Spleen (tissue), 7 donors: ENCODE results near the gene TUBGCP6.

Experiments
- POLR2A ChIP-seq, 3 donors: fragments of 450-650 bp; IDR thresholded peaks; one replicate each; pipeline ENCODE4 v1.5.1; 2017; ENCODE audit warnings: antibody characterized with exemption in 3 of 3, mild to moderate bottlenecking in 1 of 3
- TF ChIP-seq, protein P1 (sequence below), 11 experiments: fragments of 200-600 bp in 7 of 11; fragments of 450-650 bp in 4 of 11; sonication (generic) in 4 of 11; IDR thresholded peaks in 8 of 11; conservative IDR thresholded peaks in 3 of 11; 1 replicate in 7 of 11; 2 replicates in 4 of 11; pipeline versions ENCODE4 v1.4.0 to v1.8.0; 2016 to 2021; ENCODE audit warnings: antibody characterized with exemption in 11 of 11, inconsistent platforms in 4 of 11, mild to moderate bottlenecking in 1 of 11
- donor health status: DM: no; HTN: no; CAD: no; lungs with moderate emphysema.
- donor health status: DM: no; HTN: no; CAD: no.
- donor health status: DM: no; HTN: no; CAD: no.

DNA sequence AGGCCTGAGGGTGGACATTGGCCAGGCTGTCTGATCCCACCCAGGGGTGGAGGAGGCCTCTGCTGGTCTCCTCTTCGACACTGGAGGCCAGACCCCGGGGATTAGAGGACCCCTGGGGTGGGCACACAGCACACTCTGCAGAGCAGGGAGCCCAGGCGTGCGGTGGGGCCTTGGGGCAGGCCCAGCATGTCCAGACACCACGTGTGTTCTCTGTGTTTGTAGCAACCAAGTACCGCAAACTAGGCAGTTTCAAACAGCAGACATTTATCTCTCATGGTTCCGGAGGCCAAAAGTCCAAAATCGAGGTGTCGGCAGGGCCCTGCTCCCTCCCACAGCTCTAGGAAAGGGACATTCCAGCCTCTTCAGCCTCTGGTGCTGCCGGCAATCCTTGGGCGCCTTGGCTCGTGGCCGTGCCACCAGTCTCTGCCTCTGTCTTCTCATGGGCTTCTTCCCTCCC is 72.8 kb downstream of the TUBGCP6 start:
- TF ChIP-seq, protein P1, sequence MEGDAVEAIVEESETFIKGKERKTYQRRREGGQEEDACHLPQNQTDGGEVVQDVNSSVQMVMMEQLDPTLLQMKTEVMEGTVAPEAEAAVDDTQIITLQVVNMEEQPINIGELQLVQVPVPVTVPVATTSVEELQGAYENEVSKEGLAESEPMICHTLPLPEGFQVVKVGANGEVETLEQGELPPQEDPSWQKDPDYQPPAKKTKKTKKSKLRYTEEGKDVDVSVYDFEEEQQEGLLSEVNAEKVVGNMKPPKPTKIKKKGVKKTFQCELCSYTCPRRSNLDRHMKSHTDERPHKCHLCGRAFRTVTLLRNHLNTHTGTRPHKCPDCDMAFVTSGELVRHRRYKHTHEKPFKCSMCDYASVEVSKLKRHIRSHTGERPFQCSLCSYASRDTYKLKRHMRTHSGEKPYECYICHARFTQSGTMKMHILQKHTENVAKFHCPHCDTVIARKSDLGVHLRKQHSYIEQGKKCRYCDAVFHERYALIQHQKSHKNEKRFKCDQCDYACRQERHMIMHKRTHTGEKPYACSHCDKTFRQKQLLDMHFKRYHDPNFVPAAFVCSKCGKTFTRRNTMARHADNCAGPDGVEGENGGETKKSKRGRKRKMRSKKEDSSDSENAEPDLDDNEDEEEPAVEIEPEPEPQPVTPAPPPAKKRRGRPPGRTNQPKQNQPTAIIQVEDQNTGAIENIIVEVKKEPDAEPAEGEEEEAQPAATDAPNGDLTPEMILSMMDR (IDR thresholded peaks at IDR 0.05 in 8 of 11, conservative IDR thresholded peaks at IDR 0.05 in 3 of 11) = no peak
- TF ChIP-seq POLR2A (IDR thresholded peaks at IDR 0.05) = no peak
